ACC112 (cell line): Measurements from ENCODE around the gene AK5.
A peak's percentile ranks its signal among the peaks of the same experiment; 100 is the strongest.

ENCODE experiments used
- H2AFZ ChIP-seq: fragments of 200-600 bp; sonication (generic); one replicate; pipeline ENCODE4 v1.6.0; 2017; ENCODE audit warnings: antibody characterized with exemption, low read length; ENCODE audit not compliant: unreplicated experiment
- H3K27ac ChIP-seq: fragments of 200-600 bp; sonication (generic); 2 replicates; pipeline ENCODE4 v1.5.1; 2014; ENCODE audit warnings: low read depth, mild to moderate bottlenecking, antibody characterized with exemption, low read length, moderate library complexity
- H3K27me3 ChIP-seq: fragments of 200-600 bp; sonication (generic); 2 replicates; pipeline ENCODE4 v1.6.1; 2014; ENCODE audit warnings: mild to moderate bottlenecking, antibody characterized with exemption, low read length, moderate library complexity, mixed read lengths; ENCODE audit not compliant: insufficient read depth
- H3K36me3 ChIP-seq: fragments of 200-600 bp; sonication (generic); 2 replicates; pipeline ENCODE4 v1.6.1; 2016; ENCODE audit warnings: mild to moderate bottlenecking, antibody characterized with exemption, low read length, moderate library complexity, mixed read lengths; ENCODE audit not compliant: insufficient read depth
- H3K4me1 ChIP-seq: fragments of 200-600 bp; sonication (generic); one replicate; pipeline ENCODE4 v1.6.1; 2016; ENCODE audit warnings: low read length, mixed read lengths; ENCODE audit not compliant: insufficient read depth, unreplicated experiment, control insufficient read depth
- H3K4me3 ChIP-seq: fragments of 200-600 bp; sonication (generic); 2 replicates; pipeline ENCODE4 v1.5.1; 2014; ENCODE audit warnings: mild to moderate bottlenecking, low read depth, low read length
- H3K79me2 ChIP-seq: fragments of 200-600 bp; sonication (generic); one replicate; pipeline ENCODE4 v1.6.0; 2016; ENCODE audit warnings: low read length; ENCODE audit not compliant: control insufficient read depth, unreplicated experiment, insufficient read depth

The AK5 gene

GRCh38 chr1:77281491-77282186 is at the start of gene AK5:
AK5 (plus strand) TSS chr1:77282019; CDS start chr1:77282314, 295 bp downstream.
- peaks cover 4% of the 10 kb centered on the region for H3K4me1 ChIP-seq
- peak within 1 kb of the TSS; percentile 95 for H3K4me3 ChIP-seq
- H3K27me3 ChIP-seq: no peaks in the 10 kb centered on the region
- peaks cover 3% of the 10 kb centered on the region for H3K79me2 ChIP-seq
- H3K36me3 ChIP-seq: no peaks in the 10 kb centered on the region
- H3K27ac ChIP-seq: no peak within 1 kb of the TSS
- H2AFZ ChIP-seq: peak within 1 kb of the TSS; percentile 95

GRCh38 chr1:77232829-77233228 is 49.0 kb upstream of the AK5 start:
- H3K36me3 ChIP-seq: no peaks in the 10 kb centered on the region
- no peaks in the 10 kb centered on the region for H3K27me3 ChIP-seq
- no peak overlapping the region for H2AFZ ChIP-seq
- H3K79me2 ChIP-seq: no peaks in the 10 kb centered on the region
- H3K4me3 ChIP-seq: no peak overlapping the region
- H3K27ac ChIP-seq: no peak overlapping the region
- H3K4me1 ChIP-seq: no peaks in the 10 kb centered on the region

GRCh38 chr1:77234096-77234495 is 47.7 kb upstream of the AK5 start:
- Histone ChIP-seq H3K27ac (no peak overlapping the region), H3K79me2 (no peaks in the 10 kb centered on the region), H3K4me3 (no peak overlapping the region), H3K4me1 (no peaks in the 10 kb centered on the region), H3K36me3 (no peaks in the 10 kb centered on the region), H2AFZ (no peak overlapping the region), H3K27me3 (no peaks in the 10 kb centered on the region)

GRCh38 chr1:77234943-77235342 is 46.9 kb upstream of the AK5 start:
- Histone ChIP-seq H3K27me3 (no peaks in the 10 kb centered on the region), H3K36me3 (no peaks in the 10 kb centered on the region), H3K27ac (no peak overlapping the region), H3K4me3 (no peak overlapping the region), H3K4me1 (no peaks in the 10 kb centered on the region), H3K79me2 (no peaks in the 10 kb centered on the region), H2AFZ (no peak overlapping the region)

GRCh38 chr1:77238462-77238861 is 43.4 kb upstream of the AK5 start:
- H3K4me1 ChIP-seq: no peaks in the 10 kb centered on the region
- no peaks in the 10 kb centered on the region for H3K79me2 ChIP-seq
- no peaks in the 10 kb centered on the region for H3K36me3 ChIP-seq
- no peak overlapping the region for H3K4me3 ChIP-seq
- no peaks in the 10 kb centered on the region for H3K27me3 ChIP-seq
- no peak overlapping the region for H2AFZ ChIP-seq
- H3K27ac ChIP-seq: no peak overlapping the region

- no peak overlapping the region for H3K27ac ChIP-seq
- no peaks in the 10 kb centered on the region for H3K4me1 ChIP-seq
- no peaks in the 10 kb centered on the region for H3K27me3 ChIP-seq
- no peak overlapping the region for H3K4me3 ChIP-seq
- H3K79me2 ChIP-seq: no peaks in the 10 kb centered on the region
- no peak overlapping the region for H2AFZ ChIP-seq
- H3K36me3 ChIP-seq: no peaks in the 10 kb centered on the region
Observed at GRCh38 chr1:77239311-77239710, 42.5 kb upstream of the AK5 start.

GRCh38 chr1:77245830-77246229 is 36.0 kb upstream of the AK5 start:
- H3K27ac ChIP-seq: no peak overlapping the region
- no peak overlapping the region for H3K4me3 ChIP-seq
- no peaks in the 10 kb centered on the region for H3K4me1 ChIP-seq
- no peaks in the 10 kb centered on the region for H3K36me3 ChIP-seq
- no peaks in the 10 kb centered on the region for H3K27me3 ChIP-seq
- no peaks in the 10 kb centered on the region for H3K79me2 ChIP-seq
- no peak overlapping the region for H2AFZ ChIP-seq

GRCh38 chr1:77250126-77250525 is 31.7 kb upstream of the AK5 start:
- Histone ChIP-seq H3K36me3 (no peaks in the 10 kb centered on the region), H3K4me1 (no peaks in the 10 kb centered on the region), H3K27me3 (no peaks in the 10 kb centered on the region), H3K27ac (no peak overlapping the region), H3K4me3 (no peak overlapping the region), H3K79me2 (no peaks in the 10 kb centered on the region), H2AFZ (no peak overlapping the region)

GRCh38 chr1:77253211-77253610 is 28.6 kb upstream of the AK5 start:
- no peaks in the 10 kb centered on the region for H3K4me1 ChIP-seq
- no peak overlapping the region for H3K4me3 ChIP-seq
- no peaks in the 10 kb centered on the region for H3K27me3 ChIP-seq
- no peaks in the 10 kb centered on the region for H3K36me3 ChIP-seq
- H3K27ac ChIP-seq: no peak overlapping the region
- H2AFZ ChIP-seq: no peak overlapping the region
- no peaks in the 10 kb centered on the region for H3K79me2 ChIP-seq

GRCh38 chr1:77263708-77264107 is 18.1 kb upstream of the AK5 start:
- Histone ChIP-seq H3K79me2 (no peaks in the 10 kb centered on the region), H2AFZ (no peak overlapping the region), H3K4me3 (no peak overlapping the region), H3K36me3 (no peaks in the 10 kb centered on the region), H3K4me1 (no peaks in the 10 kb centered on the region), H3K27ac (no peak overlapping the region), H3K27me3 (no peaks in the 10 kb centered on the region; the same call in 1 of the 2 replicates)

- Histone ChIP-seq H3K36me3 (no peaks in the 10 kb centered on the region), H3K4me3 (no peak overlapping the region), H3K79me2 (no peaks in the 10 kb centered on the region), H2AFZ (no peak overlapping the region), H3K27me3 (no peaks in the 10 kb centered on the region; the same call in 1 of the 2 replicates), H3K27ac (no peak overlapping the region), H3K4me1 (no peaks in the 10 kb centered on the region)
Observed at GRCh38 chr1:77265180-77265579, 16.6 kb upstream of the AK5 start.
